Astrocyte (in vitro differentiated cells and primary cell): ENCODE data around the gene IGF1. TPM values are rescaled to one million over a fixed set of nuclear protein-coding genes. Genes with fewer than 3 reads are reported as not detected.
"Not testable (repeated sequence)": the region's sequence is repeated elsewhere in the genome, so short reads cannot be mapped to it uniquely, and the experiment has no call there.

Experiments
- DNase-seq: peaks from one replicate; pipeline ENCODE4 v3.0.0-alpha.2; 2010; ENCODE audit warnings: low read depth
- FAIRE-seq: peaks from 2 replicates; lab custom pipeline; 2011; peaks lifted over from hg19 to GRCh38; lab: Jason Lieb, UNC
- H2AFZ ChIP-seq: 2 replicates; pipeline ENCODE4 v1.6.0; 2012; ENCODE audit warnings: low read depth, low read length, inconsistent platforms
- H3K27ac ChIP-seq: 2 replicates; pipeline ENCODE4 v1.5.1; 2011; ENCODE audit warnings: low read depth, low read length, inconsistent platforms
- H3K27me3 ChIP-seq: 2 replicates; pipeline ENCODE4 v1.6.0; 2011; ENCODE audit warnings: low read length, inconsistent platforms; ENCODE audit not compliant: insufficient read depth
- H3K36me3 ChIP-seq: 2 replicates; pipeline ENCODE4 v1.5.1; 2011; ENCODE audit warnings: low read length, inconsistent platforms; ENCODE audit not compliant: insufficient read depth
- H3K4me1 ChIP-seq: 2 replicates; pipeline ENCODE4 v1.5.1; 2011; ENCODE audit warnings: low read length, inconsistent platforms; ENCODE audit not compliant: insufficient read depth
- H3K4me2 ChIP-seq: 2 replicates; pipeline ENCODE4 v1.6.0; 2012; ENCODE audit warnings: low read length, inconsistent platforms
- H3K4me3 ChIP-seq: 2 replicates; pipeline ENCODE4 v1.5.1; 2011; ENCODE audit warnings: low read depth, mild to moderate bottlenecking, low read length, inconsistent platforms; ENCODE audit not compliant: insufficient read depth
- H3K79me2 ChIP-seq: 2 replicates; pipeline ENCODE4 v1.6.0; 2012; ENCODE audit warnings: mild to moderate bottlenecking, low read length, inconsistent platforms; ENCODE audit not compliant: insufficient read depth
- H3K9ac ChIP-seq: 2 replicates; pipeline ENCODE4 v1.6.0; 2012; ENCODE audit warnings: mild to moderate bottlenecking, low read length, inconsistent platforms
- H3K9me3 ChIP-seq: 2 replicates; pipeline ENCODE4 v1.5.1; 2012; ENCODE audit warnings: low read depth, mild to moderate bottlenecking, low read length, inconsistent platforms; ENCODE audit not compliant: insufficient read depth
- H4K20me1 ChIP-seq: 2 replicates; pipeline ENCODE4 v1.6.0; 2012; ENCODE audit warnings: low read length, inconsistent platforms; ENCODE audit not compliant: insufficient read depth
- H3K27ac Mint-ChIP-seq: one replicate; pipeline ENCODE4 v1.8.0; 2021; ENCODE audit warnings: mild to moderate bottlenecking, mixed read lengths; ENCODE audit not compliant: unreplicated experiment
- H3K27me3 Mint-ChIP-seq: one replicate; pipeline ENCODE4 v1.8.0; 2021; ENCODE audit warnings: low read depth, mixed read lengths; ENCODE audit not compliant: unreplicated experiment
- H3K36me3 Mint-ChIP-seq: one replicate; pipeline ENCODE4 v1.8.0; 2021; ENCODE audit warnings: low read depth, mixed read lengths; ENCODE audit not compliant: unreplicated experiment
- H3K4me1 Mint-ChIP-seq: one replicate; pipeline ENCODE4 v1.8.0; 2021; ENCODE audit warnings: low read depth, mixed read lengths; ENCODE audit not compliant: unreplicated experiment
- H3K4me3 Mint-ChIP-seq: one replicate; pipeline ENCODE4 v1.8.0; 2021; ENCODE audit warnings: mild to moderate bottlenecking, moderate library complexity, mixed read lengths; ENCODE audit not compliant: unreplicated experiment
- H3K9me3 Mint-ChIP-seq: one replicate; pipeline ENCODE4 v1.8.0; 2021; ENCODE audit warnings: mild to moderate bottlenecking, mixed read lengths; ENCODE audit not compliant: unreplicated experiment
- EZH2 ChIP-seq: IDR thresholded peaks from 2 replicates; pipeline ENCODE4 v1.6.1; 2012; ENCODE audit warnings: mild to moderate bottlenecking, low read length, inconsistent platforms; ENCODE audit not compliant: insufficient read depth
- total RNA-seq: library from RNA; stranded (reverse); gene quantifications from 2 replicates; pipeline ENCODE4 v1.2.1, GENCODE V29; 2021
- TF ChIP-seq, protein P1 (sequence below): IDR thresholded peaks from 2 replicates; pipeline ENCODE4 v1.5.1; 2011; ENCODE audit warnings: low read depth, mild to moderate bottlenecking, inconsistent platforms, low read length, moderate library complexity; ENCODE audit not compliant: insufficient read depth

IGF1 gene
- total RNA-seq, 1 donor from 2014 or later, result 1.9 TPM

DNA sequence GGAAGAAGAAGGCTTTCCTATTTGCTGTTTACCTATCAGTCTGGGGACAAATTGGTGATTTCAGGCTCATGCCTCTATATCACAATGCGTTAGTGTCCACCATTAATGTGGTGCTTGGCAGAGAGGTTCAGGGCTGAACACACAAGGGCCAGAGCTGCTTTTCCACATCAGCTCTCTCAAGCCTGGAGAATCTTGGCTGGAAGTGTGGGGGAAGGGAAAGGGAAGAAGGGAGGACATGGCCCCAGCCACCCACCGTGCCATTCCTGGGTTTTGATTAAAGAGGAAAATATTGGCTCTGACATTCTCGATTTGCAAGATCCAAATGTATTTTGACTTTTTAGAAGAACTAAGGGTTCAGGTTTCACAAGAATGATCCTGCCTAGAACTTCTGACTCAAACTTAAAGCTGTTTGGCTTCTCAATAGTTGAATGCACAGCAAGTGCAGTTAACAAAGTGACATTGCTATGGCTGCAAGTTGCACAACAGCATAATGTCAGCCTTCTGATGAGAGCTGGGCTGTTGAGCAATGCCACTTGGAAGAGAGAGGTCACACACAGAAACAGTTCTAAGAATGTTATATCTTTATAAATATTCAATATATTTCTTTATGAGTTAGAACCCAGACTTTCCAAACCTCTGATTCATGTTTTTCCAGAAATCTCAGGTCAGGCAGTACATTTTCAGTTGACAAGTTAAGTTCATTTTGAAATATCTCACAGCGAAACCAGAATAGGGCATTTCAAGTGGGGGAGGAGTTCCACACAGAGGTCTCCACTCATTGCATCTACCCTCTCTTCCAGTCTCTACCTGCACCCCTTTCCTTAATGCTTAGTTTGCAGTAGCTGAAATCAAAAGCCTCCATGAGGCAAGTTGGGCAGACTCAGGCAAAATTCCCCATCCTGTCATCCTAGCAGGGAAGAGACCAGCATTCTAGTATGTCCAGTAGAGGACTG lies 25.3 kb downstream of the IGF1 start:
- H3K4me2 ChIP-seq, result no peak overlapping the region
- H3K9me3 ChIP-seq, result no peaks in the 10 kb centered on the region
- H3K27me3 ChIP-seq, result no peaks in the 10 kb centered on the region
- FAIRE-seq, result no peak
- Mint-ChIP-seq H3K4me3 (no peak overlapping the region), H3K36me3 (no peaks in the 10 kb centered on the region), H3K27me3 (no peaks in the 10 kb centered on the region), H3K4me1 (no peaks in the 10 kb centered on the region), H3K27ac (no peak overlapping the region), H3K9me3 (peaks cover 1% of the 10 kb centered on the region)
- no peaks in the 10 kb centered on the region for H3K4me1 ChIP-seq
- DNase-seq, result no peak
- TF ChIP-seq, protein P1, sequence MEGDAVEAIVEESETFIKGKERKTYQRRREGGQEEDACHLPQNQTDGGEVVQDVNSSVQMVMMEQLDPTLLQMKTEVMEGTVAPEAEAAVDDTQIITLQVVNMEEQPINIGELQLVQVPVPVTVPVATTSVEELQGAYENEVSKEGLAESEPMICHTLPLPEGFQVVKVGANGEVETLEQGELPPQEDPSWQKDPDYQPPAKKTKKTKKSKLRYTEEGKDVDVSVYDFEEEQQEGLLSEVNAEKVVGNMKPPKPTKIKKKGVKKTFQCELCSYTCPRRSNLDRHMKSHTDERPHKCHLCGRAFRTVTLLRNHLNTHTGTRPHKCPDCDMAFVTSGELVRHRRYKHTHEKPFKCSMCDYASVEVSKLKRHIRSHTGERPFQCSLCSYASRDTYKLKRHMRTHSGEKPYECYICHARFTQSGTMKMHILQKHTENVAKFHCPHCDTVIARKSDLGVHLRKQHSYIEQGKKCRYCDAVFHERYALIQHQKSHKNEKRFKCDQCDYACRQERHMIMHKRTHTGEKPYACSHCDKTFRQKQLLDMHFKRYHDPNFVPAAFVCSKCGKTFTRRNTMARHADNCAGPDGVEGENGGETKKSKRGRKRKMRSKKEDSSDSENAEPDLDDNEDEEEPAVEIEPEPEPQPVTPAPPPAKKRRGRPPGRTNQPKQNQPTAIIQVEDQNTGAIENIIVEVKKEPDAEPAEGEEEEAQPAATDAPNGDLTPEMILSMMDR, result no peak
- TF ChIP-seq EZH2, result no peak
- H3K9ac ChIP-seq, result no peak overlapping the region
- H3K36me3 ChIP-seq, result no peaks in the 10 kb centered on the region
- no peaks in the 10 kb centered on the region for H4K20me1 ChIP-seq
- H3K27ac ChIP-seq, result no peak overlapping the region
- H3K4me3 ChIP-seq, result no peak overlapping the region
- H2AFZ ChIP-seq, result no peak overlapping the region
- no peaks in the 10 kb centered on the region for H3K79me2 ChIP-seq

DNA sequence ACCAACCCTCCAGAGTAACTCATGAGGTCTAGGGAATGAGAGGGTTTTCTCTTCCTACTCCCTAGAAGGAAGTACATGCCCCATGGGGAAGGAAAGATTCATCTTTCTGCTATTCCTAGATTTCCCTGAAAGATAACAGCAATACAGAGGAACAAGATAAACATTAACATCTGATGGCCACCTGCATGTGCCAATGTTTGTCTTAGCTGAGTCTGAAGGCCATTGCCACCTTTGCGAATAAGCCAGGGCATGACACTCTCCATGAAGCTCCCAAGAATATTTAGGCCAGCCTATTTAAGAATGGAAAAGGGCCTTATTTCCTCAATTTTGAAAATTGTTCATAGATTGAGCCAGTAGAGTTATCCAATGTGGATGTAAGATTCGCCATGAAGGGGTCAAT lies 26.0 kb downstream of the IGF1 start:
- H3K9ac ChIP-seq, result no peak overlapping the region
- H2AFZ ChIP-seq, result no peak overlapping the region
- TF ChIP-seq EZH2, result no peak
- TF ChIP-seq, protein P1, result no peak
- Mint-ChIP-seq H3K36me3 (no peaks in the 10 kb centered on the region), H3K27ac (no peak overlapping the region), H3K4me1 (no peaks in the 10 kb centered on the region), H3K9me3 (peaks cover 1% of the 10 kb centered on the region), H3K27me3 (no peaks in the 10 kb centered on the region), H3K4me3 (no peak overlapping the region)
- no peaks in the 10 kb centered on the region for H3K36me3 ChIP-seq
- H3K4me1 ChIP-seq, result no peaks in the 10 kb centered on the region
- no peaks in the 10 kb centered on the region for H3K27me3 ChIP-seq
- H3K9me3 ChIP-seq, result no peaks in the 10 kb centered on the region
- no peaks in the 10 kb centered on the region for H4K20me1 ChIP-seq
- H3K27ac ChIP-seq, result no peak overlapping the region
- H3K4me3 ChIP-seq, result no peak overlapping the region
- no peak overlapping the region for H3K4me2 ChIP-seq
- no peaks in the 10 kb centered on the region for H3K79me2 ChIP-seq
- no peak for FAIRE-seq
- DNase-seq, result no peak

DNA sequence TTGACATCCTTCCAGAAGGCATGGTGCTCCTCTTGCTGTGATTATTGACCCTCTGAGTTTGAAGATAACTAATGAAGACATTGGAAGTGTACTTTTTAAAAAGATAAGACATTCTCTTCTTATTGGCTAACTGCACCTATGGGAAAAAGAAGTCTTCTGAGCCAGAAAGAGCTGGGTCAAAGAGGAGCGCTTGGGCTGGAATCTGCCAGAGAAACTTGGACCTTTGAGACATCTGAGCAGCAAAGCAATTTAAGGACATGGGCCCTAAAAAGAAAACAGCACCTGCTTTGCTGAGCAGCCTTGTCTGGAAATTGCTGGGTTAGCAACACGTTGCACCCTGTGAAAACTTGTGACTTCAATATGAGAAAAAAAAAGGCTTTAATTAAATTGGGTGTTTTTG lies 27.8 kb downstream of the IGF1 start:
- DNase-seq (no peak), FAIRE-seq (no peak)
- Mint-ChIP-seq H3K27ac (no peak overlapping the region), H3K4me1 (no peaks in the 10 kb centered on the region), H3K4me3 (no peak overlapping the region), H3K36me3 (no peaks in the 10 kb centered on the region), H3K9me3 (peaks cover 2% of the 10 kb centered on the region), H3K27me3 (no peaks in the 10 kb centered on the region)
- TF ChIP-seq EZH2, result no peak
- TF ChIP-seq, protein P1, result no peak
- H3K27me3 ChIP-seq, result no peaks in the 10 kb centered on the region
- no peaks in the 10 kb centered on the region for H3K79me2 ChIP-seq
- H4K20me1 ChIP-seq, result no peaks in the 10 kb centered on the region
- no peak overlapping the region for H3K27ac ChIP-seq
- H3K9me3 ChIP-seq, result no peaks in the 10 kb centered on the region
- H3K4me2 ChIP-seq, result no peak overlapping the region
- no peak overlapping the region for H3K4me3 ChIP-seq
- no peak overlapping the region for H2AFZ ChIP-seq
- H3K36me3 ChIP-seq, result no peaks in the 10 kb centered on the region
- no peaks in the 10 kb centered on the region for H3K4me1 ChIP-seq
- H3K9ac ChIP-seq, result no peak overlapping the region

DNA sequence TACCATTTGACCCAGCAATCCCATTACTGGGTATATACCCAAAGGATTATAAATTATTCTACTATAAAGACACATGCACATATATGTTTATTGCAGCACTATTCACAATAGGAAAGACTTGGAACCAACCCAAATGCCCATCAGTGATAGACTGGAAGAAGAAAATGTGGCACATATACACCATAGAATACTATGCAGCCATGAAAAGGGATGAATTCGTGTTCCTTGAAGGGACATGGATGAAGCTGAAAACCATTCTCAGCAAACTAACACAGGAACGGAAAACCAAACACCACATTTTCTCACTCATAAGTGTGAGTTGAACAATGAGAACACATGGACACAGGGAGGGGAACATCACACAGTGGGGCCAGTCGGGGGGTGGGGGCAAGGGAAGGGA lies 31.3 kb downstream of the IGF1 start:
- H3K27ac Mint-ChIP-seq, result not testable (repeated sequence)

More for the DNA sequence above, 31.3 kb downstream of the IGF1 start:
- not testable (repeated sequence) for H3K36me3 ChIP-seq, FAIRE-seq, H3K9me3 ChIP-seq, H3K4me3 ChIP-seq, H3K4me1 ChIP-seq, H3K4me1 Mint-ChIP-seq, DNase-seq, H3K4me2 ChIP-seq, H3K4me3 Mint-ChIP-seq, H2AFZ ChIP-seq, H3K9me3 Mint-ChIP-seq, H3K36me3 Mint-ChIP-seq, H3K9ac ChIP-seq, H3K27me3 ChIP-seq, H3K79me2 ChIP-seq, H3K27ac ChIP-seq, H4K20me1 ChIP-seq, H3K27me3 Mint-ChIP-seq
